ENCODE measurements around the gene PRR20G.

- no peak for TF ChIP-seq CTCF (conservative IDR thresholded peaks at IDR 0.05 in 1 of 2, IDR thresholded peaks at IDR 0.05 in 1 of 2; ENCODE audit: low read depth in 1 of 2, low read length in 2 of 2)
- no peak for TF ChIP-seq EZH2 (IDR thresholded peaks at IDR 0.05; ENCODE audit: low read length, missing control alignments)
Observed at GRCh38 chr3:127330385-127330784, 42.5 kb upstream of the PRR20G start.

Data from fibroblast of lung (primary cell).